PC-3 (cell line): ENCODE results near the gene FKBP2. TPM values are rescaled to one million over a fixed set of nuclear protein-coding genes. Genes with fewer than 3 reads are reported as not detected.

Experiments used
- ATAC-seq: fragments of 200-7000 bp; cut with Tn5 transposase; 2 replicates; pipeline ENCODE4 v1.9.1; 2020; ENCODE audit warnings: mild to moderate bottlenecking, moderate library complexity
- BruUV-seq: library from RNA; stranded (reverse); fragments of 400-500 nt; replicated peaks from 2 replicates; lab custom pipeline; 2021; lab: Mats Ljungman, UMichigan
- CTCF ChIA-PET: fragments of 300-600 bp; sonication (Branson Sonifier 250); formaldehyde crosslinking; loops from one replicate; lab custom pipeline; 2022; ENCODE audit warnings: antibody characterized with exemption; lab: Charles Lee
- POLR2A ChIA-PET: fragments of 300-600 bp; sonication (Branson Sonifier 250); formaldehyde crosslinking; loops from one replicate; lab custom pipeline; 2022; ENCODE audit warnings: antibody characterized with exemption; ENCODE audit not compliant: unreplicated experiment; lab: Charles Lee
- DNase-seq: peaks from one replicate; pipeline ENCODE4 v3.0.0-alpha.2; 2015
- H2AFZ ChIP-seq: fragments of 300-600 bp; sonication (generic); 2 replicates; pipeline ENCODE4 v1.6.0; 2016; ENCODE audit warnings: antibody characterized with exemption, low read length
- H3F3A ChIP-seq: fragments of 300-600 bp; sonication (generic); one replicate; pipeline ENCODE4 v1.6.0; 2017; ENCODE audit warnings: antibody characterized with exemption, low read length, control low read depth, mild to moderate bottlenecking; ENCODE audit not compliant: unreplicated experiment
- H3K27ac ChIP-seq: fragments of 300-600 bp; sonication (generic); 2 replicates; pipeline ENCODE4 v1.5.1; 2016; ENCODE audit warnings: mild to moderate bottlenecking, low read length
- H3K27me3 ChIP-seq: fragments of 300-600 bp; sonication (generic); 2 replicates; pipeline ENCODE4 v1.6.1; 2016; ENCODE audit warnings: low read length, mixed read lengths
- H3K36me3 ChIP-seq: fragments of 300-600 bp; sonication (generic); 2 replicates; pipeline ENCODE4 v1.6.1; 2016; ENCODE audit warnings: low read depth, mixed run types, low read length, mixed read lengths
- H3K4me1 ChIP-seq: fragments of 300-600 bp; sonication (generic); 2 replicates; pipeline ENCODE4 v1.5.1; 2016; ENCODE audit warnings: low read length; ENCODE audit not compliant: insufficient read depth
- H3K4me2 ChIP-seq: fragments of 300-600 bp; sonication (generic); 2 replicates; pipeline ENCODE4 v1.6.0; 2016; ENCODE audit warnings: low read length
- H3K4me3 ChIP-seq: fragments of 300-600 bp; sonication (generic); 2 replicates; pipeline ENCODE4 v1.5.1; 2016; ENCODE audit warnings: mild to moderate bottlenecking, low read length, mixed read lengths
- H3K79me2 ChIP-seq: fragments of 300-600 bp; sonication (generic); 2 replicates; pipeline ENCODE4 v1.6.1; 2017; ENCODE audit warnings: low read length, mixed read lengths
- H3K9ac ChIP-seq: fragments of 300-600 bp; sonication (generic); 2 replicates; pipeline ENCODE4 v1.6.0; 2016; ENCODE audit warnings: mild to moderate bottlenecking, low read length
- H3K9me2 ChIP-seq: fragments of 300-600 bp; sonication (generic); replicated peaks from 2 replicates; pipeline ENCODE4 v1.6.1; 2016; ENCODE audit warnings: mixed run types, low read length, mixed read lengths
- H3K9me3 ChIP-seq: fragments of 300-600 bp; sonication (generic); 2 replicates; pipeline ENCODE4 v1.6.1; 2016; ENCODE audit warnings: low read length, mixed read lengths
- H4K20me1 ChIP-seq: fragments of 300-600 bp; sonication (generic); 2 replicates; pipeline ENCODE4 v1.6.1; 2016; ENCODE audit warnings: low read length, mixed read lengths
- CTCF ChIP-seq: fragments of 300-600 bp; sonication (generic); conservative IDR thresholded peaks from 2 replicates; pipeline ENCODE4 v1.5.1; 2017; ENCODE audit warnings: antibody characterized with exemption, low read depth, mild to moderate bottlenecking, low read length
- EZH2 ChIP-seq: fragments of 300-600 bp; sonication (generic); IDR thresholded peaks from one replicate; pipeline ENCODE4 v1.6.1; 2017; ENCODE audit warnings: antibody characterized with exemption, mild to moderate bottlenecking, low read length; ENCODE audit not compliant: unreplicated experiment
- EZH2phosphoT487 ChIP-seq: fragments of 300-600 bp; sonication (generic); IDR thresholded peaks from 2 replicates; pipeline ENCODE4 v1.6.1; 2018; ENCODE audit warnings: mild to moderate bottlenecking, antibody characterized with exemption, low read length, borderline replicate concordance
- intact Hi-C: fragments of 100-400 bp; cut with micrococcal nuclease; formaldehyde crosslinking; loops from 2 replicates; pipeline ENCODE4 v1.9.0; 2023
- total RNA-seq: library from RNA; depleted of rRNA; stranded (reverse); fragments of >200 nt; gene quantifications from 2 replicates; pipeline ENCODE4 v1.2.3, GENCODE V29; 2014

Gene FKBP2
- total RNA-seq, 1 experiment from 2014 or later = 215 TPM

- no peak for DNase-seq
- Histone ChIP-seq H3K4me3 (no peak overlapping the region), H3K9me2 (no peaks in the 10 kb centered on the region), H3K4me1 (peaks cover 28% of the 10 kb centered on the region), H3K9me3 (no peaks in the 10 kb centered on the region), H3F3A (no peaks in the 10 kb centered on the region), H3K27me3 (no peaks in the 10 kb centered on the region), H4K20me1 (no peaks in the 10 kb centered on the region), H3K79me2 (peaks cover 20% of the 10 kb centered on the region), H3K36me3 (0 out of 2 replicates have a peak, but pooled peaks cover 3% of the 10 kb centered on the region), H2AFZ (no peak overlapping the region), H3K4me2 (no peak overlapping the region), H3K27ac (no peak overlapping the region), H3K9ac (no peak overlapping the region)
- intact Hi-C loops = no loop called here
- no peak for TF ChIP-seq CTCF
- no peak for TF ChIP-seq EZH2phosphoT487
- no peak for TF ChIP-seq EZH2
- BruUV-seq = no TSS peak
- ChIA-PET CTCF (no interaction called here), POLR2A (no interaction called here)
- no peak for ATAC-seq
Observed at GRCh38 chr11:64222651-64223000, 18.3 kb upstream of the FKBP2 start.

- ATAC-seq = no peak
- CTCF ChIA-PET = no interaction called here
Observed at GRCh38 chr11:64223001-64223651, 17.8 kb upstream of the FKBP2 start.

More at GRCh38 chr11:64223001-64223651, 17.8 kb upstream of the FKBP2 start:
- Histone ChIP-seq H3K4me3 (no peak overlapping the region), H2AFZ (no peak overlapping the region), H4K20me1 (no peaks in the 10 kb centered on the region), H3K79me2 (peaks cover 21% of the 10 kb centered on the region), H3K9me3 (no peaks in the 10 kb centered on the region), H3K9ac (no peak overlapping the region), H3F3A (no peaks in the 10 kb centered on the region), H3K27me3 (no peaks in the 10 kb centered on the region), H3K9me2 (no peaks in the 10 kb centered on the region), H3K4me2 (no peak overlapping the region), H3K36me3 (0 out of 2 replicates have a peak, but pooled peaks cover 3% of the 10 kb centered on the region), H3K4me1 (peaks cover 29% of the 10 kb centered on the region), H3K27ac (no peak overlapping the region)
- TF ChIP-seq EZH2 (no peak), CTCF (no peak), EZH2phosphoT487 (no peak)
- POLR2A ChIA-PET = interaction anchor here (0.6 kb wide), 1 partner anchor 37 kb away, joined by 13 read pairs; the partner anchor contains the start of gene STIP1
- intact Hi-C loops = no loop called here
- no TSS peak for BruUV-seq
- no peak for DNase-seq
